HEK293 (cell line): ENCODE data around the gene SMAD7.

ENCODE experiments used
- CTCF ChIA-PET: fragments of 350-600 bp; formaldehyde crosslinking; extraction: SDS; loops from one replicate; lab custom pipeline; 2021; ENCODE audit warnings: antibody characterized with exemption; lab: Yijun Ruan, JAX
- POLR2A ChIA-PET: fragments of 300-600 bp; formaldehyde crosslinking; extraction: SDS; loops from one replicate; lab custom pipeline; 2020; ENCODE audit warnings: antibody characterized with exemption, inconsistent platforms; lab: Yijun Ruan, JAX
- H3K27ac ChIP-seq: fragments of 200-500 bp; sonication (Bioruptor generic); 2 replicates; pipeline ENCODE4 v1.5.1; 2014; ENCODE audit warnings: low read depth, low read length, control low read depth, inconsistent platforms; ENCODE audit errors: extremely low read depth
- H3K36me3 ChIP-seq, 2 experiments: fragments of 200-500 bp in 1 of 2; sonication (Bioruptor generic) in 1 of 2; 1 replicate in 1 of 2; 2 replicates in 1 of 2; pipeline ENCODE4 v1.5.1; 2014 to 2017; ENCODE audit warnings: inconsistent platforms in 2 of 2, low read length in 2 of 2; ENCODE audit not compliant: control insufficient read depth in 2 of 2, insufficient read depth in 1 of 2
- H3K4me1 ChIP-seq: fragments of 200-500 bp; sonication (Bioruptor generic); 2 replicates; pipeline ENCODE4 v1.5.1; 2014; ENCODE audit warnings: mild to moderate bottlenecking, low read length, inconsistent platforms; ENCODE audit not compliant: control insufficient read depth, insufficient read depth
- H3K4me3 ChIP-seq: 2 replicates; pipeline ENCODE4 v1.5.1; 2011; ENCODE audit warnings: low read depth, mild to moderate bottlenecking, control low read depth, low read length, moderate library complexity
- H3K9me3 ChIP-seq: fragments of 200-500 bp; sonication (Bioruptor generic); 2 replicates; pipeline ENCODE4 v1.5.1; 2014; ENCODE audit warnings: low read depth, low read length, inconsistent platforms; ENCODE audit not compliant: control insufficient read depth, insufficient read depth
- FEZF1 ChIP-seq: fragments of 450-650 bp; formaldehyde crosslinking; IDR thresholded peaks from 2 replicates; pipeline ENCODE4 v1.5.1; 2016; ENCODE audit warnings: missing biosample characterization, missing genetic modification characterization
- KLF1 ChIP-seq: fragments of 450-650 bp; formaldehyde crosslinking; IDR thresholded peaks from 2 replicates; pipeline ENCODE4 v1.5.1; 2016; ENCODE audit warnings: missing biosample characterization, missing genetic modification characterization
- MYNN ChIP-seq: fragments of 450-650 bp; formaldehyde crosslinking; IDR thresholded peaks from 2 replicates; pipeline ENCODE4 v1.5.1; 2016; ENCODE audit warnings: missing biosample characterization, missing genetic modification characterization, borderline replicate concordance
- SP2 ChIP-seq: fragments of 450-650 bp; formaldehyde crosslinking; IDR thresholded peaks from 2 replicates; pipeline ENCODE4 v1.5.1; 2016; ENCODE audit warnings: missing biosample characterization, missing genetic modification characterization
- TRIM28 ChIP-seq: IDR thresholded peaks from 2 replicates; pipeline ENCODE4 v1.6.1; 2011; ENCODE audit warnings: low read length, control low read depth, borderline replicate concordance
- ZBTB17 ChIP-seq: fragments of 450-650 bp; formaldehyde crosslinking; IDR thresholded peaks from 2 replicates; pipeline ENCODE4 v1.5.1; 2016; ENCODE audit warnings: missing biosample characterization, missing genetic modification characterization
- ZIC2 ChIP-seq: fragments of 450-650 bp; formaldehyde crosslinking; IDR thresholded peaks from 2 replicates; pipeline ENCODE4 v1.5.1; 2016; ENCODE audit warnings: missing biosample characterization, missing genetic modification characterization
- ZNF169 ChIP-seq: fragments of 450-650 bp; formaldehyde crosslinking; IDR thresholded peaks from 2 replicates; pipeline ENCODE4 v1.5.1; 2016; ENCODE audit warnings: missing biosample characterization, missing genetic modification characterization
- ZNF274 ChIP-seq, 2 experiments: fragments of 200-500 bp in 1 of 2; fragments of 450-650 bp in 1 of 2; sonication (Bioruptor generic) in 1 of 2; formaldehyde crosslinking in 1 of 2; IDR thresholded peaks; 2 replicates each; pipeline versions ENCODE4 v1.5.1 to v1.6.1; 2014 to 2016; ENCODE audit warnings: borderline replicate concordance in 1 of 2, inconsistent platforms in 1 of 2, low read length in 1 of 2, missing biosample characterization in 1 of 2, missing genetic modification characterization in 1 of 2
- ZNF398 ChIP-seq: fragments of 450-650 bp; formaldehyde crosslinking; IDR thresholded peaks from 2 replicates; pipeline ENCODE4 v1.5.1; 2017; ENCODE audit warnings: missing biosample characterization, missing genetic modification characterization
- ZNF416 ChIP-seq: fragments of 450-650 bp; formaldehyde crosslinking; IDR thresholded peaks from 2 replicates; pipeline ENCODE4 v1.5.1; 2016; ENCODE audit warnings: missing biosample characterization, missing genetic modification characterization
- ZNF433 ChIP-seq: fragments of 450-650 bp; formaldehyde crosslinking; IDR thresholded peaks from 2 replicates; pipeline ENCODE4 v1.5.1; 2016; ENCODE audit warnings: missing biosample characterization, missing genetic modification characterization, low read depth
- ZNF544 ChIP-seq: fragments of 450-650 bp; formaldehyde crosslinking; IDR thresholded peaks from 2 replicates; pipeline ENCODE4 v1.5.0; 2017; ENCODE audit warnings: missing biosample characterization, missing genetic modification characterization
- ZNF664 ChIP-seq: fragments of 450-650 bp; formaldehyde crosslinking; IDR thresholded peaks from 2 replicates; pipeline ENCODE4 v1.5.1; 2016; ENCODE audit warnings: missing biosample characterization, missing genetic modification characterization
- ZNF768 ChIP-seq: fragments of 450-650 bp; formaldehyde crosslinking; IDR thresholded peaks from 2 replicates; pipeline ENCODE4 v1.5.1; 2018; ENCODE audit warnings: missing biosample characterization, mild to moderate bottlenecking, missing genetic modification characterization
- ZNF791 ChIP-seq: fragments of 450-650 bp; formaldehyde crosslinking; IDR thresholded peaks from 2 replicates; pipeline ENCODE4 v1.5.1; 2016; ENCODE audit warnings: missing biosample characterization, missing genetic modification characterization
- ZXDB ChIP-seq: fragments of 450-650 bp; formaldehyde crosslinking; IDR thresholded peaks from 2 replicates; pipeline ENCODE4 v1.5.1; 2016; ENCODE audit warnings: missing biosample characterization, missing genetic modification characterization
- TF ChIP-seq, protein P1 (sequence below): fragments of 450-650 bp; formaldehyde crosslinking; IDR thresholded peaks from 2 replicates; pipeline ENCODE4 v1.5.1; 2017; ENCODE audit warnings: missing biosample characterization, missing genetic modification characterization
- TF ChIP-seq, protein P2 (sequence below): fragments of 450-650 bp; IDR thresholded peaks from 2 replicates; pipeline ENCODE4 v1.5.1; 2018; ENCODE audit warnings: missing biosample characterization, missing genetic modification characterization
- TF ChIP-seq, protein P3 (sequence below): fragments of 450-650 bp; formaldehyde crosslinking; IDR thresholded peaks from 2 replicates; pipeline ENCODE4 v1.5.1; 2017; ENCODE audit warnings: missing biosample characterization, mild to moderate bottlenecking, missing genetic modification characterization, moderate library complexity

SMAD7 gene

GRCh38 chr18:48963586-48964470 lies 13.1 kb upstream of the SMAD7 start (continued):
- TF ChIP-seq ZNF274 (IDR thresholded peaks at IDR 0.05; ENCODE audit: low read length): no peak
- no peak for TF ChIP-seq ZNF274 (tag by site-specific recombination; IDR thresholded peaks at IDR 0.05; ENCODE audit: borderline replicate concordance)
- no peak for TF ChIP-seq FEZF1 (tag by site-specific recombination)
- TF ChIP-seq, protein P1, sequence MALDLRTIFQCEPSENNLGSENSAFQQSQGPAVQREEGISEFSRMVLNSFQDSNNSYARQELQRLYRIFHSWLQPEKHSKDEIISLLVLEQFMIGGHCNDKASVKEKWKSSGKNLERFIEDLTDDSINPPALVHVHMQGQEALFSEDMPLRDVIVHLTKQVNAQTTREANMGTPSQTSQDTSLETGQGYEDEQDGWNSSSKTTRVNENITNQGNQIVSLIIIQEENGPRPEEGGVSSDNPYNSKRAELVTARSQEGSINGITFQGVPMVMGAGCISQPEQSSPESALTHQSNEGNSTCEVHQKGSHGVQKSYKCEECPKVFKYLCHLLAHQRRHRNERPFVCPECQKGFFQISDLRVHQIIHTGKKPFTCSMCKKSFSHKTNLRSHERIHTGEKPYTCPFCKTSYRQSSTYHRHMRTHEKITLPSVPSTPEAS (tag by site-specific recombination): no peak
- no peak for TF ChIP-seq ZNF169 (tag by site-specific recombination)
- TF ChIP-seq, protein P2, sequence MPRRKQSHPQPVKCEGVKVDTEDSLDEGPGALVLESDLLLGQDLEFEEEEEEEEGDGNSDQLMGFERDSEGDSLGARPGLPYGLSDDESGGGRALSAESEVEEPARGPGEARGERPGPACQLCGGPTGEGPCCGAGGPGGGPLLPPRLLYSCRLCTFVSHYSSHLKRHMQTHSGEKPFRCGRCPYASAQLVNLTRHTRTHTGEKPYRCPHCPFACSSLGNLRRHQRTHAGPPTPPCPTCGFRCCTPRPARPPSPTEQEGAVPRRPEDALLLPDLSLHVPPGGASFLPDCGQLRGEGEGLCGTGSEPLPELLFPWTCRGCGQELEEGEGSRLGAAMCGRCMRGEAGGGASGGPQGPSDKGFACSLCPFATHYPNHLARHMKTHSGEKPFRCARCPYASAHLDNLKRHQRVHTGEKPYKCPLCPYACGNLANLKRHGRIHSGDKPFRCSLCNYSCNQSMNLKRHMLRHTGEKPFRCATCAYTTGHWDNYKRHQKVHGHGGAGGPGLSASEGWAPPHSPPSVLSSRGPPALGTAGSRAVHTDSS: no peak
- no peak for TF ChIP-seq ZNF544 (tag by site-specific recombination)
- no peak for TF ChIP-seq TRIM28
- TF ChIP-seq ZNF433 (tag by site-specific recombination): no peak
- no peak for TF ChIP-seq ZBTB17

DNA sequence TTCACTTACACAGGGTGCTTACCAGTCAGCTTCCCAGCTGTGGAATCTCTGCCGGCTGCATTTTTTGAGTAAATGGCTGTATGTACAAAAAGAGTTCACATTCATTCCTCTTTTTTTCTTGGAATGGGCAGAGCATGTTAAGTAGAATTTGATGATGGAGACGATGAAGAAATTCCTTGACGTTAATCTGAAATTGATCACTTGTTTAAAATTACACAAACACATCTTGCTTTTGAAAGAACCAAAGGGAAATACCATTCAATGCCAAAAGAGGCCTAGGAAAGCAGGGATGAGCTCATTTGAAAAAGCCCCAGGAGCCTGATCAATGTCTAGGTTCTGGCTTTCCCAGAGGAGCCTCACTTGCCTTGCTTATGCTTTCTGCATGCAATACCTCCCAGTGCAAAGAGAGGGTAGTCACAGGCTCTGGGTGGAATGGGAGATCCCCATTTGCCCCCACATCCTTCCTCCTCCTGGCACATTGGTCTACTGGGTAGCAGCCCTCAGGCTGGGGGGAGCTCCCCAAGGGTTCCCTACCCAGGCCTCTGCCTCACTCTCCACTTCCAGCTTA lies 12.3 kb upstream of the SMAD7 start:
- H3K27ac ChIP-seq: no peak overlapping the region; the same call in 1 of the 2 replicates
- no peaks in the 10 kb centered on the region for H3K36me3 ChIP-seq
- peaks cover 22% of the 10 kb centered on the region for H3K4me1 ChIP-seq
- ChIA-PET CTCF (interaction anchor here (1.2 to 1.5 kb wide), 3 partner anchors 11 to 52 kb away, joined by 3 to 5 read pairs (median 5); no protein-coding TSS in a partner anchor), POLR2A (interaction anchor here (3.4 kb wide), 1 partner anchor 10 kb away, joined by 19 read pairs; no protein-coding TSS in a partner anchor)
- TF ChIP-seq ZNF768 (tag by site-specific recombination) (no peak), ZNF398 (tag by site-specific recombination) (0 out of 2 replicates have a peak, but pooled peaks have one; percentile 11)
- TF ChIP-seq, protein P3, sequence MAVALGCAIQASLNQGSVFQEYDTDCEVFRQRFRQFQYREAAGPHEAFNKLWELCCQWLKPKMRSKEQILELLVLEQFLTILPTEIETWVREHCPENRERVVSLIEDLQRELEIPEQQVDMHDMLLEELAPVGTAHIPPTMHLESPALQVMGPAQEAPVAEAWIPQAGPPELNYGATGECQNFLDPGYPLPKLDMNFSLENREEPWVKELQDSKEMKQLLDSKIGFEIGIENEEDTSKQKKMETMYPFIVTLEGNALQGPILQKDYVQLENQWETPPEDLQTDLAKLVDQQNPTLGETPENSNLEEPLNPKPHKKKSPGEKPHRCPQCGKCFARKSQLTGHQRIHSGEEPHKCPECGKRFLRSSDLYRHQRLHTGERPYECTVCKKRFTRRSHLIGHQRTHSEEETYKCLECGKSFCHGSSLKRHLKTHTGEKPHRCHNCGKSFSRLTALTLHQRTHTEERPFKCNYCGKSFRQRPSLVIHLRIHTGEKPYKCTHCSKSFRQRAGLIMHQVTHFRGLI: peak; percentile 0; the same call in 1 of the 2 replicates
- H3K4me3 ChIP-seq: no peak overlapping the region
- H3K9me3 ChIP-seq: no peaks in the 10 kb centered on the region

- CTCF ChIA-PET: interaction anchor here (1.2 to 1.5 kb wide), 3 partner anchors 10 to 51 kb away, joined by 3 to 5 read pairs (median 5); no protein-coding TSS in a partner anchor
- H3K4me3 ChIP-seq: no peak overlapping the region
- peaks cover 22% of the 10 kb centered on the region for H3K4me1 ChIP-seq
- POLR2A ChIA-PET: interaction anchor here (3.4 kb wide), 1 partner anchor 10 kb away, joined by 19 read pairs; no protein-coding TSS in a partner anchor
- no peaks in the 10 kb centered on the region for H3K36me3 ChIP-seq
- H3K9me3 ChIP-seq: no peaks in the 10 kb centered on the region
- no peak overlapping the region; the same call in 1 of the 2 replicates for H3K27ac ChIP-seq
- TF ChIP-seq ZXDB (tag by site-specific recombination) (no peak), SP2 (tag by site-specific recombination) (no peak), ZIC2 (tag by site-specific recombination) (peak; percentile 31; the same call in 1 of the 2 replicates), ZNF664 (no peak), KLF1 (tag by site-specific recombination) (peak; percentile 72), MYNN (no peak), ZNF791 (tag by site-specific recombination) (no peak), ZNF416 (tag by site-specific recombination) (no peak)
- TF ChIP-seq, protein P3: peak; percentile 73
Observed at GRCh38 chr18:48962252-48962993, 11.7 kb upstream of the SMAD7 start.
